Dermis microvascular lymphatic vessel endothelial cell (primary cell): ENCODE measurements around the gene TBC1D1. TPM values are rescaled to one million over a fixed set of nuclear protein-coding genes. Genes with fewer than 3 reads are reported as not detected.

Experiments
- DNase-seq, 2 donors: peaks; one replicate each; pipeline versions ENCODE4 v3.0.0 to v3.0.0-alpha.2; 2010; ENCODE audit warnings: low read depth in 2 of 2
- total RNA-seq: library from RNA; depleted of rRNA; stranded (reverse); fragments of >200 nt; gene quantifications from 2 replicates; pipeline ENCODE4 v1.2.1, GENCODE V29; 2014

The TBC1D1 gene
- total RNA-seq, 1 donor from 2014 or later = 94.7 TPM

- DNase-seq = no peak
Measured at GRCh38 chr4:38188631-38189101, 297.8 kb downstream of the TBC1D1 start.

Other genes starting within 250 kb of the TBC1D1 start
- gene RELL1, start 204.7 kb upstream of the TBC1D1 start, total RNA-seq = 92.8 and 106 TPM in 2 replicates
- 28.2 and 29.5 TPM in 2 replicates for gene PGM2, start 64.4 kb upstream of the TBC1D1 start, total RNA-seq
- not detected in 2 replicates for gene PTTG2, start 69.3 kb downstream of the TBC1D1 start, total RNA-seq